HepG2 (cell line): ENCODE data around the gene KDM6B. TPM values are rescaled to one million over a fixed set of nuclear protein-coding genes. Genes with fewer than 3 reads are reported as not detected.
A peak's percentile ranks its signal among the peaks of the same experiment; 100 is the strongest.

Source experiments
- CBX2 ChIP-seq, 2 experiments: fragments of 200-600 bp in 1 of 2; sonication (generic); formaldehyde crosslinking in 1 of 2; IDR thresholded peaks; 2 replicates each; pipeline versions ENCODE4 v1.7.0 to v1.8.1; 2018 to 2022; ENCODE audit warnings: low read depth in 2 of 2, low read length in 1 of 2, mild to moderate bottlenecking in 1 of 2, missing genetic modification reagents in 1 of 2
- CCDC6 ChIP-seq: sonication (generic); formaldehyde crosslinking; IDR thresholded peaks from 2 replicates; pipeline ENCODE4 v1.8.1; 2022; ENCODE audit warnings: mild to moderate bottlenecking, missing genetic modification reagents, moderate library complexity
- EEA1 ChIP-seq: sonication (generic); formaldehyde crosslinking; IDR thresholded peaks from 2 replicates; pipeline ENCODE4 v1.5.1; 2020; ENCODE audit warnings: mild to moderate bottlenecking, missing genetic modification reagents, borderline replicate concordance
- EED ChIP-seq: sonication (generic); formaldehyde crosslinking; IDR thresholded peaks from 2 replicates; pipeline ENCODE4 v1.5.0; 2020; ENCODE audit warnings: mild to moderate bottlenecking, missing genetic modification reagents
- FOXP1 ChIP-seq, 2 experiments: fragments of 450-650 bp in 1 of 2; IDR thresholded peaks; 2 replicates each; pipeline ENCODE4 v1.6.1; 2017 to 2018; ENCODE audit warnings: antibody characterized with exemption in 1 of 2
- HNF4A ChIP-seq: sonication (generic); formaldehyde crosslinking; IDR thresholded peaks from 2 replicates; pipeline ENCODE4 v1.4.0; 2020; ENCODE audit warnings: missing genetic modification reagents
- HNRNPLL ChIP-seq: fragments of 200-400 bp; formaldehyde crosslinking; IDR thresholded peaks from 2 replicates; pipeline ENCODE4 v1.6.1; 2017; ENCODE audit warnings: mild to moderate bottlenecking, low read depth, low read length; ENCODE audit not compliant: poor library complexity, severe bottlenecking
- MZF1 ChIP-seq: sonication (generic); formaldehyde crosslinking; IDR thresholded peaks from 2 replicates; pipeline ENCODE4 v1.8.1; 2023; ENCODE audit warnings: mild to moderate bottlenecking, missing genetic modification reagents, borderline replicate concordance
- NFE2 ChIP-seq: sonication (generic); formaldehyde crosslinking; IDR thresholded peaks from 2 replicates; pipeline ENCODE4 v1.4.0; 2020; ENCODE audit warnings: missing genetic modification reagents
- NFYC ChIP-seq: IDR thresholded peaks from 2 replicates; pipeline ENCODE4 v1.6.1; 2016; ENCODE audit warnings: missing genetic modification reagents, missing compliant biosample characterization
- RARA ChIP-seq: IDR thresholded peaks from 2 replicates; pipeline ENCODE4 v1.6.1; 2016; ENCODE audit warnings: missing genetic modification reagents, missing compliant biosample characterization
- TEF ChIP-seq: sonication (generic); formaldehyde crosslinking; IDR thresholded peaks from 2 replicates; pipeline ENCODE4 v1.5.0; 2020; ENCODE audit warnings: missing genetic modification reagents
- THAP8 ChIP-seq: sonication (generic); formaldehyde crosslinking; IDR thresholded peaks from 2 replicates; pipeline ENCODE4 v1.5.1; 2020; ENCODE audit warnings: missing genetic modification reagents, mild to moderate bottlenecking, borderline replicate concordance
- ZFP1 ChIP-seq: IDR thresholded peaks from 2 replicates; pipeline ENCODE4 v1.6.1; 2016
- ZFP90 ChIP-seq: sonication (generic); formaldehyde crosslinking; IDR thresholded peaks from 2 replicates; pipeline ENCODE4 v1.8.0; 2022; ENCODE audit warnings: missing genetic modification reagents, mild to moderate bottlenecking, inconsistent platforms, borderline replicate concordance
- ZNF143 ChIP-seq: sonication (generic); formaldehyde crosslinking; IDR thresholded peaks from 2 replicates; pipeline ENCODE4 v1.4.0; 2020; ENCODE audit warnings: missing genetic modification reagents
- ZNF343 ChIP-seq: sonication (generic); formaldehyde crosslinking; IDR thresholded peaks from 2 replicates; pipeline ENCODE4 v1.4.0; 2020; ENCODE audit warnings: mild to moderate bottlenecking, missing genetic modification reagents
- ZNF382 ChIP-seq: sonication (generic); formaldehyde crosslinking; IDR thresholded peaks from 2 replicates; pipeline ENCODE4 v1.5.0; 2020; ENCODE audit warnings: missing genetic modification reagents, mild to moderate bottlenecking, borderline replicate concordance
- ZNF839 ChIP-seq: sonication (generic); formaldehyde crosslinking; IDR thresholded peaks from 2 replicates; pipeline ENCODE4 v1.4.0; 2020; ENCODE audit warnings: missing genetic modification reagents, mild to moderate bottlenecking, borderline replicate concordance
- ZSCAN12 ChIP-seq: sonication (generic); formaldehyde crosslinking; IDR thresholded peaks from 2 replicates; pipeline ENCODE4 v1.9.0; 2021; ENCODE audit warnings: mild to moderate bottlenecking, missing genetic modification reagents
- ZSCAN25 ChIP-seq: sonication (generic); formaldehyde crosslinking; IDR thresholded peaks from 2 replicates; pipeline ENCODE4 v1.8.0; 2022; ENCODE audit warnings: mild to moderate bottlenecking, missing genetic modification reagents
- polyA plus RNA-seq, 8 experiments: library from polyadenylated mRNA; depleted of rRNA in 3 of 8; stranded (reverse) in 7 of 8; unstranded in 1 of 8; fragments of >200 nt; fragmentation: Illumina TruSeq in 4 of 8; extraction: Trizol in 4 of 8; gene quantifications; 2 replicates each; pipeline versions ENCODE4 v1.2.1 to v1.2.3, GENCODE V29; 2011 to 2016; ENCODE audit warnings: low read depth in 4 of 8, missing spikeins in 1 of 8, mixed read lengths in 1 of 8; ENCODE audit not compliant: insufficient read depth in 1 of 8
- total RNA-seq, 5 experiments: library from RNA; depleted of rRNA; stranded (reverse); fragments of >200 nt; fragmentation: Illumina TruSeq; extraction: Trizol; gene quantifications; 2 replicates each; pipeline ENCODE4 v1.2.3, GENCODE V29; 2016; ENCODE audit warnings: low read depth in 1 of 5
- TF ChIP-seq, protein P1 (sequence below): IDR thresholded peaks from 2 replicates; pipeline ENCODE4 v1.6.1; 2012; ENCODE audit warnings: low read length, improper control_type of control experiment
- TF ChIP-seq, protein P2 (sequence below): sonication (generic); formaldehyde crosslinking; IDR thresholded peaks from 2 replicates; pipeline ENCODE4 v1.5.0; 2020; ENCODE audit warnings: missing genetic modification reagents, mild to moderate bottlenecking, borderline replicate concordance

KDM6B gene
- total and polyA plus RNA-seq, 2 of the 13 experiments (the other 11 are each of a cell fraction or from before 2014, with no cell fraction given), result 1.3 to 2.1 TPM

GRCh38 chr17:7843536-7844291 is 9.7 kb downstream of the KDM6B start (continued):
- no peak for TF ChIP-seq NFYC
- no peak; the same call in 1 of the 2 replicates for TF ChIP-seq ZNF839 (CRISPR knock-in tag)
- no peak for TF ChIP-seq FOXP1 (IDR thresholded peaks at IDR 0.05)
- no peak for TF ChIP-seq FOXP1 (CRISPR knock-in tag; IDR thresholded peaks at IDR 0.05)
- 0 out of 2 replicates have a peak, but pooled peaks have one; percentile 6 for TF ChIP-seq ZNF143 (CRISPR knock-in tag)
- TF ChIP-seq, protein P1, sequence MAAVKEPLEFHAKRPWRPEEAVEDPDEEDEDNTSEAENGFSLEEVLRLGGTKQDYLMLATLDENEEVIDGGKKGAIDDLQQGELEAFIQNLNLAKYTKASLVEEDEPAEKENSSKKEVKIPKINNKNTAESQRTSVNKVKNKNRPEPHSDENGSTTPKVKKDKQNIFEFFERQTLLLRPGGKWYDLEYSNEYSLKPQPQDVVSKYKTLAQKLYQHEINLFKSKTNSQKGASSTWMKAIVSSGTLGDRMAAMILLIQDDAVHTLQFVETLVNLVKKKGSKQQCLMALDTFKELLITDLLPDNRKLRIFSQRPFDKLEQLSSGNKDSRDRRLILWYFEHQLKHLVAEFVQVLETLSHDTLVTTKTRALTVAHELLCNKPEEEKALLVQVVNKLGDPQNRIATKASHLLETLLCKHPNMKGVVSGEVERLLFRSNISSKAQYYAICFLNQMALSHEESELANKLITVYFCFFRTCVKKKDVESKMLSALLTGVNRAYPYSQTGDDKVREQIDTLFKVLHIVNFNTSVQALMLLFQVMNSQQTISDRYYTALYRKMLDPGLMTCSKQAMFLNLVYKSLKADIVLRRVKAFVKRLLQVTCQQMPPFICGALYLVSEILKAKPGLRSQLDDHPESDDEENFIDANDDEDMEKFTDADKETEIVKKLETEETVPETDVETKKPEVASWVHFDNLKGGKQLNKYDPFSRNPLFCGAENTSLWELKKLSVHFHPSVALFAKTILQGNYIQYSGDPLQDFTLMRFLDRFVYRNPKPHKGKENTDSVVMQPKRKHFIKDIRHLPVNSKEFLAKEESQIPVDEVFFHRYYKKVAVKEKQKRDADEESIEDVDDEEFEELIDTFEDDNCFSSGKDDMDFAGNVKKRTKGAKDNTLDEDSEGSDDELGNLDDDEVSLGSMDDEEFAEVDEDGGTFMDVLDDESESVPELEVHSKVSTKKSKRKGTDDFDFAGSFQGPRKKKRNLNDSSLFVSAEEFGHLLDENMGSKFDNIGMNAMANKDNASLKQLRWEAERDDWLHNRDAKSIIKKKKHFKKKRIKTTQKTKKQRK, result no peak
- no peak for TF ChIP-seq THAP8 (CRISPR knock-in tag)
- TF ChIP-seq EEA1 (CRISPR knock-in tag), result no peak
- TF ChIP-seq, protein P2, sequence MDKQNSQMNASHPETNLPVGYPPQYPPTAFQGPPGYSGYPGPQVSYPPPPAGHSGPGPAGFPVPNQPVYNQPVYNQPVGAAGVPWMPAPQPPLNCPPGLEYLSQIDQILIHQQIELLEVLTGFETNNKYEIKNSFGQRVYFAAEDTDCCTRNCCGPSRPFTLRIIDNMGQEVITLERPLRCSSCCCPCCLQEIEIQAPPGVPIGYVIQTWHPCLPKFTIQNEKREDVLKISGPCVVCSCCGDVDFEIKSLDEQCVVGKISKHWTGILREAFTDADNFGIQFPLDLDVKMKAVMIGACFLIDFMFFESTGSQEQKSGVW (CRISPR knock-in tag), result no peak
- peak; percentile 37; the same call in 1 of the 2 replicates for TF ChIP-seq RARA (CRISPR knock-in tag)
- peak; percentile 26; the same call in 1 of the 2 replicates for TF ChIP-seq CCDC6 (CRISPR knock-in tag)
- peak; percentile 90 for TF ChIP-seq HNF4A (CRISPR knock-in tag)
- peak; percentile 66; the same call in 1 of the 2 replicates for TF ChIP-seq ZSCAN12 (CRISPR knock-in tag)
- peak; percentile 37; the same call in 1 of the 2 replicates for TF ChIP-seq ZSCAN25
- no peak for TF ChIP-seq EED (CRISPR knock-in tag)
- no peak for TF ChIP-seq ZFP1 (CRISPR knock-in tag)
- TF ChIP-seq MZF1 (CRISPR knock-in tag), result 0 out of 2 replicates have a peak, but pooled peaks have one; percentile 21
- no peak for TF ChIP-seq TEF (CRISPR knock-in tag)
- TF ChIP-seq ZNF343 (CRISPR knock-in tag), result 0 out of 2 replicates have a peak, but pooled peaks have one; percentile 32
- no peak for TF ChIP-seq CBX2 (IDR thresholded peaks at IDR 0.05; ENCODE audit: low read depth, low read length)
- TF ChIP-seq CBX2 (CRISPR knock-in tag; IDR thresholded peaks at IDR 0.05; ENCODE audit: low read depth), result no peak
- no peak for TF ChIP-seq NFE2
- no peak for TF ChIP-seq ZNF382 (CRISPR knock-in tag)
- TF ChIP-seq ZFP90 (CRISPR knock-in tag), result no peak
- peak; percentile 29 for TF ChIP-seq HNRNPLL
